ENCODE results near the gene PCSK4.
"Not testable (repeated sequence)": the region's sequence is repeated elsewhere in the genome, so short reads cannot be mapped to it uniquely, and the experiment has no call there.

PCSK4 gene

DNA sequence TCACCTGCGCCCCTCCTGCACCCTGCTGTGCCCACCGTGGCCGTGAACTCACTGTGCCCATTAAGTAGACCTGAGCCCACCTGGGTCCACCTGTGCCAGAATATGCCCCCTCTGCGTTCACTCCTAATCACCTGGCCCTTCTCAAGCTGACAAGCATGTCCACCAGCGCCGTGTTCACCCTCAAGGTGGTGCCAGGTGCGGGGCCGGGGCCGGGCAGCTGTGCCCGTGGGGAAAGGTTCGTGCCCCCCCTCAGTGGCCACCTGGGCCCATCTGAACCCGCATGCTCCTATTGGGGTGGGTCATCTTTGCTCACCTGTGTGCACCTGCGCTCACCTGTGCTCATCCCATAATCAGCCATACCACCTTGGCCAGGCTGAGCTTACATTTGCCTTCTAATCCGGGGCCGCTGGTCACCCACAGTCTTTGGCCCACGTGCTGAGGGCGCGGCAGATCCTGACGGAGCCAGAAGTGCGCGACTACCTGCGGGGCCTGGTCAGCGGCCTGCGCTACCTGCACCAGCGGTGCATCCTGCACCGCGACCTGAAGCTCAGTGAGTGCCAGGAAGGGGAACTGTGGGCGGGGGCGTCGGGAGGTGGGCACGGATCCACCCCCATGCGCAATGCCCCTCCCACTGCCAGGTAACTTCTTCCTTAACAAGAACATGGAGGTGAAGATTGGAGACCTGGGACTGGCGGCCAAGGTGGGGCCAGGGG, 36.1 kb upstream of the PCSK4 start:
- H3K27ac Mint-ChIP-seq = no peak overlapping the region
- no peaks in the 10 kb centered on the region for H3K9me3 Mint-ChIP-seq
- H3K27me3 Mint-ChIP-seq (ENCODE audit: low read depth) = peaks cover 26% of the 10 kb centered on the region
- H3K36me3 Mint-ChIP-seq (ENCODE audit: low read depth) = no peaks in the 10 kb centered on the region
- H3K4me1 Mint-ChIP-seq (ENCODE audit: low read depth) = no peaks in the 10 kb centered on the region
- no peak overlapping the region for H3K4me3 Mint-ChIP-seq

- Mint-ChIP-seq H3K27me3 (ENCODE audit: low read depth) (peaks cover 26% of the 10 kb centered on the region), H3K4me1 (ENCODE audit: low read depth) (no peaks in the 10 kb centered on the region), H3K27ac (no peak overlapping the region), H3K36me3 (ENCODE audit: low read depth) (no peaks in the 10 kb centered on the region), H3K4me3 (no peak overlapping the region), H3K9me3 (no peaks in the 10 kb centered on the region)
Measured at GRCh38 chr19:1525343-1525742, 35.2 kb upstream of the PCSK4 start.

DNA sequence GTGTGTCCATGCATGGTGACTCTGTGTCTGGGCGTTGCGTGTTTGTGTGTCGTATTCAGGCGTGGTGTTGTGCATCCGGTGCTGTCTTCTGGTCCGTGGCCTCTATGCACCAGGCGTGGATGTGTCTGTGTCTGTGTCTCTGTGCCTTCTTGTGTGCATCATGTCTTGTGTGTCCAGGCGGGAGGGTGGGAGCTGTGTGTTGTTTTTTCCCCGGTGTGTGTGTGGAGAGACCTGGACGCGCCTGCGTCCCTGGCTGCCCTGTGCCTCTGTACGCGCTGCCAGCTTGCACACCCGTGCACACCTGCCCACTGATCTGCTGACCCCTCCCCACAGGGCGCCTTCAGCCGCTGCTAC, 34.8 kb upstream of the PCSK4 start:
- no peak overlapping the region for H3K27ac Mint-ChIP-seq
- no peaks in the 10 kb centered on the region for H3K9me3 Mint-ChIP-seq
- no peaks in the 10 kb centered on the region for H3K36me3 Mint-ChIP-seq (ENCODE audit: low read depth)
- H3K4me1 Mint-ChIP-seq (ENCODE audit: low read depth) = no peaks in the 10 kb centered on the region
- H3K27me3 Mint-ChIP-seq (ENCODE audit: low read depth) = peaks cover 26% of the 10 kb centered on the region
- no peak overlapping the region for H3K4me3 Mint-ChIP-seq

DNA sequence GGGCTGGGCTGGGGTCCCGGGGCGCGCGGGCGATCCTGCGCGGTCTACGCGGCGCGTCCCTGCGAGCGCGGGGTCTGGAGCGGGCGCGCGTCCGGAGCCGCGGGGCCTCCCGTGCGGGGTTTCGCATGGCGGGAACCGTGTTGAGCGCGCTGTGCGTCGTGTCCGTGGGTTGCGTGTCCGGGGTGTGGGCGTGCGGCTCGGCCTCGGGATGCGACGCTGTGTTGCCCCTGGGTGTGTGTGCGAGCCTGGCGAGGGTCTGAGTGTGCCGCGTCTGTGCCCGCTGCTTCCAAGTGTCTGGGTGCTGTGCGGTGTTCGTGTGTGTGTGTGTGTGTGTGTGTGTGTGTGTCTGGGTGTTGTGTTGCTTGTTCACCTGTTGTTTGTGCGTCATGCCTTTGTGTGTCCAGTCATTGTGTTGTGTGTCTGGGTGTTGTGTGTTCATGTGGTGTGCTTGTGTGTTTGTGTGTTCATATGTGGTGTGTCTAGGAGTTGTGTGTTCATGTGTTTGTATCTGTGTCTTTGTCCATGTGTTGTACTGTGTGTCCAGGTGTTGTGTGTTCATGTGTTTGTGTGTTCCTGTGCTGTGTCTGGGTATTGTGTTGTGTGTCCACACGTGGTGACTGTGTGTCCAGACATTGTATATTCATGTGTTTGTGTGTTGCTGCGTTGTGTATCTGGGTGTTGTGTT, 34.3 kb upstream of the PCSK4 start:
- Mint-ChIP-seq H3K9me3 (no peaks in the 10 kb centered on the region), H3K4me1 (ENCODE audit: low read depth) (no peaks in the 10 kb centered on the region), H3K27ac (no peak overlapping the region), H3K4me3 (no peak overlapping the region), H3K36me3 (ENCODE audit: low read depth) (no peaks in the 10 kb centered on the region), H3K27me3 (ENCODE audit: low read depth) (peaks cover 26% of the 10 kb centered on the region)

DNA sequence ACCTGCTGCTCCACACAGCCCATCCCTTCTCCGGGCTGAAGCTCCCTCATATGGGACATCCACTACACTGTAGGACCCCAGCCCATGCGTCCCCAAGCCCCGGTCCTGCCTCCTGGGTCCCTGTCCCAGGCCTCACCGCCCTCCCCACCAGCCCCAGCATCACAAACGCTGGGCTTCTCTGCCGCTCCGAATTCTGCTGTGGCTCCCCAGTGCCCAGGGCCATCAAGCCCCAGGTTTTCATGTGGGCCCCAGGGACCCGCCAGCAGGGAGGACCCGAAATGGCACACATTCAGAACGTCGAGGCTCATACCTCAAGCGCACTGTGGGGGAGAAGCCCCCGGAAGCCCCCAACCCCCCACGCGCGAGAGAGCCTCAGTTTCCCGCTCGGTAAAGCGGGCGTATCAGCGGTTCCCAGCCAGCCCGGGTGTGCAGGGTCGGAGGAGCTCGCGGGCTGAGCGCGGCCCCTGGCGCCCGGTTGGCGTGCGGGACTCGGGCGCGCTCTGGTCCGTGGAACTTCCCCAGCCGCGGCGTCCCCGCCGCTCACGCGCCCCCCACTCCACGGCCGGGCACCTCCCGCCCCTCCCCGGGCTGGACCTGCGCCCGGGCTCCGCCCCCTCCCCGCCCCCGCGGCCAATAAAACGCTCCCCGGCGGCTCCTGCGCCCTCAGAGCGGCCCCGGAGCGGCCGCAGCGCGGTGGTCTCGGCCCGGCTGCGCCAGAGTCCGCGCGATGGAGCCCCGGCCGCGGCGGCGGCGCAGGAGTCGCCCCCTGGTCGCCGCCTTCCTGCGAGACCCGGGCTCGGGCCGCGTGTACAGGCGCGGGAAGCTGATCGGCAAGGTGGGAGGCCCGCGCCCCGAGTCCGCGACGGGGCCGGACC, 33.5 kb upstream of the PCSK4 start, which contains the start of gene PLK5:
TSS of gene PLK5 (plus strand) at position 666 of the 875 bp plus-strand sequence. CDS start 2,920 bp downstream, outside the sequence.
- no peaks in the 10 kb centered on the region for H3K4me1 Mint-ChIP-seq (ENCODE audit: low read depth)
- peaks cover 26% of the 10 kb centered on the region for H3K27me3 Mint-ChIP-seq (ENCODE audit: low read depth)
- H3K27ac Mint-ChIP-seq = no peak within 1 kb of the TSS
- H3K9me3 Mint-ChIP-seq = no peaks in the 10 kb centered on the region
- no peak within 1 kb of the TSS for H3K4me3 Mint-ChIP-seq
- no peaks in the 10 kb centered on the region for H3K36me3 Mint-ChIP-seq (ENCODE audit: low read depth)

GRCh38 chr19:1522838-1523237, 32.7 kb upstream of the PCSK4 start:
- no peaks in the 10 kb centered on the region for H3K4me1 Mint-ChIP-seq (ENCODE audit: low read depth)
- H3K27me3 Mint-ChIP-seq (ENCODE audit: low read depth) = peaks cover 26% of the 10 kb centered on the region
- H3K9me3 Mint-ChIP-seq = no peaks in the 10 kb centered on the region
- no peak overlapping the region for H3K4me3 Mint-ChIP-seq
- no peak overlapping the region for H3K27ac Mint-ChIP-seq
- H3K36me3 Mint-ChIP-seq (ENCODE audit: low read depth) = no peaks in the 10 kb centered on the region

GRCh38 chr19:1522061-1522460, 31.9 kb upstream of the PCSK4 start:
- Mint-ChIP-seq H3K27ac (no peak overlapping the region), H3K4me3 (no peak overlapping the region), H3K9me3 (no peaks in the 10 kb centered on the region), H3K27me3 (ENCODE audit: low read depth) (peaks cover 26% of the 10 kb centered on the region), H3K4me1 (ENCODE audit: low read depth) (no peaks in the 10 kb centered on the region), H3K36me3 (ENCODE audit: low read depth) (no peaks in the 10 kb centered on the region)

DNA sequence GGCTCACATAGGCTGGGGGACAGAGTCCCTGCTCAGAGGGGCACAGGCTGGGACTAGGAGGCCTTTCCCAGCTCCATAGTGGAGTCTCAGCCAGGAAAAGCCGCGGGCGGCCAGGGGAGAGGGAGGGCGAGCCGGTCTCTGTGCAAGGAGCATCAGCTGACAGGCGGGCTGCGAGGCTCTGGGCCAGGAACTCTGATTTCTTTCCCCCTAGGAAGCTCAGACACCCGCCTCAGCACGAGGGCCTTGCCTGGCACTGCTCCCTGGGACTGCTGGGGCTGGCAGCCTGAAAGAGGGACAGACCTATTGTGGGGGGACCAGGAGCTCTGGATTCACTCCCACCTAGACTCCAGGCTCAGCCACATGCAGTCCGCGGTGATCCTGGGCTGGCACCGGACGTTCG, 31.5 kb upstream of the PCSK4 start:
- Mint-ChIP-seq H3K27me3 (ENCODE audit: low read depth) (peaks cover 26% of the 10 kb centered on the region), H3K4me1 (ENCODE audit: low read depth) (no peaks in the 10 kb centered on the region), H3K4me3 (no peak overlapping the region), H3K27ac (no peak overlapping the region), H3K36me3 (ENCODE audit: low read depth) (no peaks in the 10 kb centered on the region), H3K9me3 (no peaks in the 10 kb centered on the region)

DNA sequence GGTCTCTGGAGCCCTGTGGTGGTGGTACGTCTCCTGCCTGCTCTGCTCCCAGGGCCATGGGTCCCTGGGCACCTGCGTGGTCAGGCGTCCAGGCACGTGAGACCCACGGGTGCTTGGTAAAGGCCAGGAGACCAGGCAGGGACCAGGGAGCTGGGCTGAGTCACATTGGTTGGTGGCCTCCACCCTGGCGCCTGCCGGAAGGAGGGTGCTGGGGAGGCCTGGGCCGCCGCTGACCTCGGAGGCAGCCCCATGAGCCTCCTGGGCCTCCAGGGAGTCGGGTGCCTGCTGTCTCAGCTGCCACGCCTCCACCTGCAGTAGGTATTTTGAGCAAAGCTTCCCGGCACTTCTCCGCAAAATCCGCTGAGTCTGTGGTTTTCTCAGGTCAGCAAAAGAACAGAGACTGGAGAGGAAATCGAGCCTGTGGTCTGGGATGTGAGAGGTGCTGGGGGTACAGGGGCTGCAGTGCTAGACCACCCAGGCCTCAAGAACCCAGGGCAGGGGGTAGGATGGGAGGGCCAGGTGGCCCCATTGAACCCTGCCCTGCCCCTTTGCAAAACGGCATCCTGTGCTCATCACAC, 30.1 kb upstream of the PCSK4 start:
- Mint-ChIP-seq H3K27me3 (ENCODE audit: low read depth) (peaks cover 17% of the 10 kb centered on the region), H3K9me3 (no peaks in the 10 kb centered on the region), H3K4me1 (ENCODE audit: low read depth) (no peaks in the 10 kb centered on the region), H3K36me3 (ENCODE audit: low read depth) (no peaks in the 10 kb centered on the region), H3K4me3 (no peak overlapping the region), H3K27ac (no peak overlapping the region)

GRCh38 chr19:1519802-1520201, 29.7 kb upstream of the PCSK4 start:
- H3K4me3 Mint-ChIP-seq; H3K9me3 Mint-ChIP-seq; H3K36me3 Mint-ChIP-seq (ENCODE audit: low read depth); H3K4me1 Mint-ChIP-seq (ENCODE audit: low read depth); H3K27ac Mint-ChIP-seq: not testable (repeated sequence)
- H3K27me3 Mint-ChIP-seq (ENCODE audit: low read depth) = peaks cover 14% of the 10 kb centered on the region

- H3K4me1 Mint-ChIP-seq (ENCODE audit: low read depth) = no peaks in the 10 kb centered on the region
- H3K27me3 Mint-ChIP-seq (ENCODE audit: low read depth) = peaks cover 7% of the 10 kb centered on the region
- no peaks in the 10 kb centered on the region for H3K9me3 Mint-ChIP-seq
- no peak overlapping the region for H3K4me3 Mint-ChIP-seq
- no peaks in the 10 kb centered on the region for H3K36me3 Mint-ChIP-seq (ENCODE audit: low read depth)
- no peak overlapping the region for H3K27ac Mint-ChIP-seq
Measured at GRCh38 chr19:1518471-1518870, 28.3 kb upstream of the PCSK4 start.

DNA sequence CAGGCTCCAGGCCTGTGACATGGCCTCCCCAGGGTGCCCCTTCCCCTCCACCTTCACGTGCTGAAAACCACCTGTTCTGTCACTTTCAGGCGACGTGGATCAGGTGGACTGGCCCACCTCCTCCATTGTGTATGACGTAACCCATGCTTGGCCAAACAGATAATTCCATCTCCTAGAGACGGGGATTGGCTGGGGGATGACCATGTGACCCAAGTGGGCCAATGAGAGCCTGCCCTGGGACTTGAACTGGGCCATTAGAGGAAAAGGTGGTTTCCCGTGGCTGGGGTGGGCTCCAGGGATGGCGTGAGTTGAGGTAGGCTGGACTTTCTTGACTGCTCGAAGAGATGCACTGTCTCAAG, 26.2 kb upstream of the PCSK4 start:
- H3K27ac Mint-ChIP-seq = no peak overlapping the region
- no peaks in the 10 kb centered on the region for H3K36me3 Mint-ChIP-seq (ENCODE audit: low read depth)
- no peak overlapping the region for H3K4me3 Mint-ChIP-seq
- H3K27me3 Mint-ChIP-seq (ENCODE audit: low read depth) = no peaks in the 10 kb centered on the region
- no peaks in the 10 kb centered on the region for H3K4me1 Mint-ChIP-seq (ENCODE audit: low read depth)
- no peaks in the 10 kb centered on the region for H3K9me3 Mint-ChIP-seq

DNA sequence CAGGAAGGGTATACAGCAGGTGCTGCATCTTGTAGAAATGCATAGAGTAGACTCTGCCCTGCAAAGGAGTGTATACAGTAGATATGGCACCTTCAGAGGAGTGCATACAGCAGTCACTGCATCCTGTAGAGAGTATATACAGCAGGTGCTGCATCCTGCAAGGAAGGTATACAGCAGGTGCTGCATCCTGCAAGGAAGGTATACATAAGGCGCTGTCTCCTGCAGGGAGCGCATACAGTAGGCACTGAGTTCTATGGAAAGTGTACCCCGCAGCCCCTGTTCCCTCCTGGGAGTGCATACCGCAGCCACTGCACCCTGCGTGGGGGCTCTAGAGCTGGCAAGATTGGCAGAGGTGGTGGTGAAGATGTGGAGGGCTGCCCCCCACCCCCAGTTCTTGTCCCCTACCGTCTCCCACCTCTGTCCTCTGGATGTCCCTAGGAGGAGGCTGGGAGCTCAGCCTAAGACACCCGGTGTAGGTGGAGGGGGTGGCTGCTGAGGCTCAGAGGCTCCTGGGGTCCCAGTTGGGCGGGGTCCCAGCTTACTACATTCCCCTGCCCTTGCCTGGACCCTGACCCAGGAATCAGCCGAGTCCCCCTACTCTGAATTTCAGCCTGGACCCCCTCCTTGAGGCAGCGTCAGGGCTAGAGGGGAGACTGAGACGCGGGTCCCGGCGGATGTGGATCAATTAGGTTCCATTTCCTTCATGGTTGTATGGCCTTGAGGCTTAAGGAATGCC, 25.0 kb upstream of the PCSK4 start:
- Mint-ChIP-seq H3K27me3 (ENCODE audit: low read depth) (peaks cover 7% of the 10 kb centered on the region), H3K36me3 (ENCODE audit: low read depth) (no peaks in the 10 kb centered on the region), H3K9me3 (no peaks in the 10 kb centered on the region), H3K4me3 (no peak overlapping the region), H3K27ac (no peak overlapping the region), H3K4me1 (ENCODE audit: low read depth) (no peaks in the 10 kb centered on the region)

DNA sequence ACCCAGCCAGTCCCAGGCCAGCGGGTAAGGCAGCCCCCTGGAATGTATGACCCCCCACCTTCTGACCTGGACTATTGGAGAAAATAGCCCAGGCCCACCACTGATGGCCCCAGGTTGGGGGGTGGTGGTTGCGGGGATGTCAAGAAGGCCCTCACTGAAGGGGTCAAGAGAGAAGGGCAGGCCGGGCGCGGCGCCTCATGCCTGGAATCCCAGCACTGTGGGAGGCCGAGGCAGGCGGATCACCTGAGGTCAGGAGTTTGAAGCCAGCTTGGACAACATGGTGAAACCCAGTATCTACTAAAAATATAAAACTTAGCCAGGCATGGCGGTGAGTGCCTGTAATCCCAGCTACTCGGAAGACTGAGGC, 24.1 kb upstream of the PCSK4 start:
- Mint-ChIP-seq H3K9me3 (no peaks in the 10 kb centered on the region), H3K36me3 (ENCODE audit: low read depth) (no peaks in the 10 kb centered on the region), H3K4me1 (ENCODE audit: low read depth) (no peaks in the 10 kb centered on the region), H3K27me3 (ENCODE audit: low read depth) (peaks cover 12% of the 10 kb centered on the region), H3K4me3 (peak overlapping the region; percentile 28), H3K27ac (no peak overlapping the region)

All from T-helper 1 cell treated with Interleukin-12 subunit alpha and Interleukin-12 subunit beta and Interleukin-4 antibody, amounts not matched to agents 30 μg/mL and 1 μg/mL, for 36 hours (primary cell).